Measurements from ENCODE around the gene AZIN2. TPM values are rescaled to one million over a fixed set of nuclear protein-coding genes. Genes with fewer than 3 reads are reported as not detected.

Gene AZIN2
- total and polyA plus RNA-seq, 2 donors = 1.7 to 4.2 TPM

- no peak for DNase-seq (ENCODE audit: low read depth in 6 of 9, low spot score in 9 of 9)
- no peak overlapping the region for H3K27ac ChIP-seq (ENCODE audit: low read depth in 1 of 2, low read length in 1 of 2)
- peaks cover 0 to 3% of the 10 kb centered on the region in 2 donors for H3K4me1 ChIP-seq (ENCODE audit: control insufficient read depth in 2 of 2, insufficient read depth in 2 of 2, low read length in 2 of 2)
- H3K36me3 ChIP-seq (ENCODE audit: control insufficient read depth in 2 of 2, insufficient read depth in 2 of 2, low read length in 1 of 2) = no peaks in the 10 kb centered on the region
- H3K4me3 ChIP-seq (ENCODE audit: low read length in 2 of 2) = no peak overlapping the region
- peaks cover 0 to 4% of the 10 kb centered on the region in 2 donors for H3K27me3 ChIP-seq (ENCODE audit: control insufficient read depth in 2 of 2, insufficient read depth in 1 of 2, low read length in 1 of 2)
- H3K9me3 ChIP-seq (ENCODE audit: control insufficient read depth in 2 of 2, insufficient read depth in 1 of 2, low read length in 1 of 2) = peaks cover 0 to 2% of the 10 kb centered on the region in 2 donors
- whole genome bisulfite sequencing = 100% methylated on average over 1 of the region's 1 CpG
Observed at GRCh38 chr1:33070628-33071027, 10.3 kb upstream of the AZIN2 start.

- no peaks in the 10 kb centered on the region for H3K36me3 ChIP-seq (ENCODE audit: control insufficient read depth in 2 of 2, insufficient read depth in 2 of 2, low read length in 1 of 2)
- peaks cover 0 to 3% of the 10 kb centered on the region in 2 donors for H3K4me1 ChIP-seq (ENCODE audit: control insufficient read depth in 2 of 2, insufficient read depth in 2 of 2, low read length in 2 of 2)
- DNase-seq (ENCODE audit: low read depth in 6 of 9, low spot score in 9 of 9) = no peak
- H3K9me3 ChIP-seq (ENCODE audit: control insufficient read depth in 2 of 2, insufficient read depth in 1 of 2, low read length in 1 of 2) = no peaks in the 10 kb centered on the region
- no peak overlapping the region for H3K4me3 ChIP-seq (ENCODE audit: low read length in 2 of 2)
- H3K27ac ChIP-seq (ENCODE audit: low read depth in 1 of 2, low read length in 1 of 2) = no peak overlapping the region
- 84% methylated on average over 2 of the region's 2 CpGs for WGBS
- H3K27me3 ChIP-seq (ENCODE audit: control insufficient read depth in 2 of 2, insufficient read depth in 1 of 2, low read length in 1 of 2) = peaks cover 0 to 4% of the 10 kb centered on the region in 2 donors
Observed at GRCh38 chr1:33072707-33073106, 8.2 kb upstream of the AZIN2 start.

- no peak for DNase-seq (ENCODE audit: low read depth in 6 of 9, low spot score in 9 of 9)
- WGBS = 95% methylated on average over 4 of the region's 4 CpGs
Observed at GRCh38 chr1:33074193-33074945, 6.6 kb upstream of the AZIN2 start.

DNA sequence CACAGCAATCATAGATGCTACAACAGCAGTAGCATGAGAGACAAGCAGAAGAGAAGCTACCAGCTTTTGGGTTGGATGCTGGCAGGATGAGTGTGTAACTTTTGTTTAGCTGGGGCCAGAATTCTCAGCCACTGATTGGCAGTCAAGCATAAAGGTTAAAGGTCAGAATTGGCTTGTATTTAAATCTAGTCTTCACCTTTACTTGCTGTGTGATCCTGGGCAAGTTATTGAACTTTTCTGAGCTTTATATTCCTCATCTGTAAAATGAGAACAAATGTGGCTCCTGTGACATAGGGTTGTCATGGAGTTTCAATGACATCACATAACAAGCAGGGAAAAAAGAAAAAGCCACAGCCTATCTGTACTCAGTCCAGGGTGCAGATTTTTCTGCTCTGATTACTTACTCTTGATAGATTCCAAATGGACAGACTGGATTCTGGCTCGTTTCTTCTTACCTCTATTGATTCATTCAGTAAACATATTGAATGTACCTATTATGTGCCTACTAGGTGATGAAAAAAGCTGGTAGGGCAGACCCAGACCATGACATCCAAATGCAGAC is 2.8 kb upstream of the AZIN2 start:
- H3K4me1 ChIP-seq (ENCODE audit: control insufficient read depth in 2 of 2, insufficient read depth in 2 of 2, low read length in 2 of 2) = peaks cover 9 to 15% of the 10 kb centered on the region in 2 donors
- DNase-seq (ENCODE audit: low read depth in 6 of 9, low spot score in 9 of 9) = no peak
- no peak overlapping the region for H3K27ac ChIP-seq (ENCODE audit: low read depth in 1 of 2, low read length in 1 of 2)
- no peaks in the 10 kb centered on the region for H3K9me3 ChIP-seq (ENCODE audit: control insufficient read depth in 2 of 2, insufficient read depth in 1 of 2, low read length in 1 of 2)
- no peak overlapping the region for H3K4me3 ChIP-seq (ENCODE audit: low read length in 2 of 2)
- H3K36me3 ChIP-seq (ENCODE audit: control insufficient read depth in 2 of 2, insufficient read depth in 2 of 2, low read length in 1 of 2) = no peaks in the 10 kb centered on the region
- peaks cover 15 to 29% of the 10 kb centered on the region in 2 donors for H3K27me3 ChIP-seq (ENCODE audit: control insufficient read depth in 2 of 2, insufficient read depth in 1 of 2, low read length in 1 of 2)
- WGBS = 92% methylated on average over 1 of the region's 1 CpG

More at GRCh38 chr1:33074193-33074945, 6.6 kb upstream of the AZIN2 start:
- Histone ChIP-seq H3K4me1 (ENCODE audit: control insufficient read depth in 2 of 2, insufficient read depth in 2 of 2, low read length in 2 of 2) (peaks cover 0 to 3% of the 10 kb centered on the region in 2 donors), H3K9me3 (ENCODE audit: control insufficient read depth in 2 of 2, insufficient read depth in 1 of 2, low read length in 1 of 2) (no peaks in the 10 kb centered on the region), H3K36me3 (ENCODE audit: control insufficient read depth in 2 of 2, insufficient read depth in 2 of 2, low read length in 1 of 2) (no peaks in the 10 kb centered on the region), H3K27ac (ENCODE audit: low read depth in 1 of 2, low read length in 1 of 2) (no peak overlapping the region), H3K4me3 (ENCODE audit: low read length in 2 of 2) (no peak overlapping the region), H3K27me3 (ENCODE audit: control insufficient read depth in 2 of 2, insufficient read depth in 1 of 2, low read length in 1 of 2) (peaks cover 0 to 6% of the 10 kb centered on the region in 2 donors)

DNA sequence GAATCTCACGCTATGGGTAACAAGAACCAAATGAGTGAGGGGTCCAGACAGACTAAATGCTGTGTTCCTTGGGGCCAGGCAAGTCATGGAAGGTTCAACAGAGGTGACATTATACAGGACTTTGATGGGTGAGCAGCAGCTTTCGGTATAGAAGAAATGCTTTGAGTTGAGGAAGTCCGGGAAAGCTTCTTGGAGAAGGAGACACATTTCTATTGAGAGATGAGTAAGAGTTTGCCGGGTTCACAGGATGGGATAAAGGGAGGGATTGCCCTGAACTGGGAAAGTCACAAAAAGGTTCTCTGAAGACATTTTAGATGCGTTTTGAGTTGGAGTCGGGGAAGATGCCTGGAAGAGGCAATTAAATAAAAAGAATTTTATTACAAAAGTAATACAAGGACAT is 580 bp upstream of the AZIN2 start:
- H3K36me3 ChIP-seq (ENCODE audit: control insufficient read depth in 2 of 2, insufficient read depth in 2 of 2, low read length in 1 of 2) = no peaks in the 10 kb centered on the region
- 67% methylated on average over 6 of the region's 6 CpGs for WGBS

DNA sequence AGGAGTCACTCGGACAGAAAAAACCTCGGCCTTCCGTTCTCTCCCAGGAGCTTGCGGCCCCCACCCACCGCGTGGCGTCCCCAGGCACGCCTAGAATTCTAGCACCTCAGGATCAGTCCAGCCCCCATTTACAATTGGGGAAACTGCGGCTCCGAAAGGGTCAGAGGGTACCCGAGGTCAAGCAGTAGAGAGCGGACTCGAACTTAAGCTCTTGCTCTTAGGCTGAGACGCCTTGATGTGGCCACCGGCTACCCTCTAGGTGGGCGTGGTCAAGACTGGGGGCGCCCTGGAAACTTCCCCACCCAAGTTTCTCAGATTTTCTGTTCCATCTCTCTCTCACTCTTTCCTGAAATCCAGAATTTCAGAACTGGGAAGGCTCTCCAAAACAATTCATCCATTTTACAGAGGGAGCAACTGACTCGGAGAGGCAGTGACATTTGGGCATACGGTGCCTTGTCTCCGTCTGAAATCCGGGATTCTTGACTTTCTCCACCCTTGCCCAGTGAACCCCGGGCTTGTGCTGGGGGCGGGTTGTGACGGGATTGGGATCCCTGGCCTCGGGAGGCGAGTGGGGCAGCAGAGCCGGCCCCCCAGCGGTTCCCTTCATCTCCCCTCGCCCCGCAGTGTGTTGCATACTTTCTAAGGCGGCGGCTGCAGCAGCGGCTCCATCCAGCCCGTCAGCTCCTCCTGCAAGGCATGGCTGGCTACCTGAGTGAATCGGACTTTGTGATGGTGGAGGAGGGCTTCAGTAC is 777 bp downstream of the AZIN2 start:
- peaks cover 19 to 58% of the 10 kb centered on the region in 2 donors for H3K27me3 ChIP-seq (ENCODE audit: control insufficient read depth in 2 of 2, insufficient read depth in 1 of 2, low read length in 1 of 2)
- WGBS = 18% methylated on average over 35 of the region's 35 CpGs
- H3K36me3 ChIP-seq (ENCODE audit: control insufficient read depth in 2 of 2, insufficient read depth in 2 of 2, low read length in 1 of 2) = no peaks in the 10 kb centered on the region
- H3K4me1 ChIP-seq (ENCODE audit: control insufficient read depth in 2 of 2, insufficient read depth in 2 of 2, low read length in 2 of 2) = peaks cover 9 to 15% of the 10 kb centered on the region in 2 donors
- DNase-seq (ENCODE audit: low read depth in 6 of 9, low spot score in 9 of 9) = no peak
- no peak overlapping the region for H3K27ac ChIP-seq (ENCODE audit: low read depth in 1 of 2, low read length in 1 of 2)
- H3K4me3 ChIP-seq (ENCODE audit: low read length in 2 of 2) = peak overlapping the region; percentile 51 to 58
- H3K9me3 ChIP-seq (ENCODE audit: control insufficient read depth in 2 of 2, insufficient read depth in 1 of 2, low read length in 1 of 2) = no peaks in the 10 kb centered on the region

More for the DNA sequence above, 580 bp upstream of the AZIN2 start:
- Histone ChIP-seq H3K4me3 (ENCODE audit: low read length in 2 of 2) (peak overlapping the region in 1 of 2 donors; percentile 15), H3K9me3 (ENCODE audit: control insufficient read depth in 2 of 2, insufficient read depth in 1 of 2, low read length in 1 of 2) (no peaks in the 10 kb centered on the region), H3K27me3 (ENCODE audit: control insufficient read depth in 2 of 2, insufficient read depth in 1 of 2, low read length in 1 of 2) (peaks cover 19 to 47% of the 10 kb centered on the region in 2 donors), H3K4me1 (ENCODE audit: control insufficient read depth in 2 of 2, insufficient read depth in 2 of 2, low read length in 2 of 2) (peaks cover 9 to 15% of the 10 kb centered on the region in 2 donors), H3K27ac (ENCODE audit: low read depth in 1 of 2, low read length in 1 of 2) (peak overlapping the region in 1 of 2 donors; percentile 26)
- no peak for DNase-seq (ENCODE audit: low read depth in 6 of 9, low spot score in 9 of 9)

- Histone ChIP-seq H3K4me3 (ENCODE audit: low read length in 2 of 2) (no peak overlapping the region), H3K9me3 (ENCODE audit: control insufficient read depth in 2 of 2, insufficient read depth in 1 of 2, low read length in 1 of 2) (no peaks in the 10 kb centered on the region), H3K4me1 (ENCODE audit: control insufficient read depth in 2 of 2, insufficient read depth in 2 of 2, low read length in 2 of 2) (peaks cover 9 to 15% of the 10 kb centered on the region in 2 donors), H3K36me3 (ENCODE audit: control insufficient read depth in 2 of 2, insufficient read depth in 2 of 2, low read length in 1 of 2) (no peaks in the 10 kb centered on the region), H3K27ac (ENCODE audit: low read depth in 1 of 2, low read length in 1 of 2) (no peak overlapping the region), H3K27me3 (ENCODE audit: control insufficient read depth in 2 of 2, insufficient read depth in 1 of 2, low read length in 1 of 2) (peaks cover 19 to 58% of the 10 kb centered on the region in 2 donors)
- 93% methylated on average over 6 of the region's 6 CpGs for WGBS
- no peak for DNase-seq (ENCODE audit: low read depth in 6 of 9, low spot score in 9 of 9)
Observed at GRCh38 chr1:33082575-33083108, 1.7 kb downstream of the AZIN2 start.

GRCh38 chr1:33085332-33085731 is 4.4 kb downstream of the AZIN2 start:
- no peak for DNase-seq (ENCODE audit: low read depth in 6 of 9, low spot score in 9 of 9)
- H3K27ac ChIP-seq (ENCODE audit: low read depth in 1 of 2, low read length in 1 of 2) = no peak overlapping the region
- no peaks in the 10 kb centered on the region for H3K36me3 ChIP-seq (ENCODE audit: control insufficient read depth in 2 of 2, insufficient read depth in 2 of 2, low read length in 1 of 2)
- no peak overlapping the region for H3K4me3 ChIP-seq (ENCODE audit: low read length in 2 of 2)
- WGBS = 90% methylated on average over 4 of the region's 4 CpGs
- H3K4me1 ChIP-seq (ENCODE audit: control insufficient read depth in 2 of 2, insufficient read depth in 2 of 2, low read length in 2 of 2) = peaks cover 9 to 27% of the 10 kb centered on the region in 2 donors
- no peaks in the 10 kb centered on the region for H3K9me3 ChIP-seq (ENCODE audit: control insufficient read depth in 2 of 2, insufficient read depth in 1 of 2, low read length in 1 of 2)
- peaks cover 19 to 53% of the 10 kb centered on the region in 2 donors for H3K27me3 ChIP-seq (ENCODE audit: control insufficient read depth in 2 of 2, insufficient read depth in 1 of 2, low read length in 1 of 2)
